ENCODE data around the gene CMSS1. TPM values are rescaled to one million over a fixed set of nuclear protein-coding genes. Genes with fewer than 3 reads are reported as not detected.

CMSS1 gene
- total and polyA plus RNA-seq, 2 of the 13 experiments (the other 11 are each of a cell fraction or from before 2014, with no cell fraction given): 6.4 to 48.7 TPM

- TF ChIP-seq ZNF503 (CRISPR knock-in tag; IDR thresholded peaks at IDR 0.05) (no peak; the same call in 1 of the 2 replicates), ZNF563 (CRISPR knock-in tag; IDR thresholded peaks at IDR 0.05) (peak; percentile 63; the same call in 1 of the 2 replicates), ZNF580 (CRISPR knock-in tag; IDR thresholded peaks at IDR 0.05; ENCODE audit: borderline replicate concordance, low read depth) (peak; percentile 78; the same call in 1 of the 2 replicates), ZBTB7B (CRISPR knock-in tag; IDR thresholded peaks at IDR 0.05) (no peak), PRDM15 (CRISPR knock-in tag; IDR thresholded peaks at IDR 0.05) (no peak), WIZ (CRISPR knock-in tag; IDR thresholded peaks at IDR 0.05) (no peak), ZNF7 (CRISPR knock-in tag; IDR thresholded peaks at IDR 0.05) (no peak), MXI1 (IDR thresholded peaks at IDR 0.05; ENCODE audit: borderline replicate concordance, low read depth, low read length) (peak; percentile 87; the same call in 2 of the 3 replicates), ZNF207 (IDR thresholded peaks at IDR 0.05; ENCODE audit: borderline replicate concordance) (no peak), DPF2 (CRISPR knock-in tag; IDR thresholded peaks at IDR 0.05; ENCODE audit: borderline replicate concordance, low read depth) (no peak), ZNF574 (CRISPR knock-in tag; IDR thresholded peaks at IDR 0.05) (peak; percentile 74), GTF3A (CRISPR knock-in tag; conservative IDR thresholded peaks at IDR 0.05) (no peak), SP2 (CRISPR knock-in tag; IDR thresholded peaks at IDR 0.05) (no peak; the same call in 1 of the 2 replicates), SSRP1 (CRISPR knock-in tag; IDR thresholded peaks at IDR 0.05) (no peak), ZNF512B (CRISPR knock-in tag; IDR thresholded peaks at IDR 0.05; ENCODE audit: borderline replicate concordance) (no peak), ZNF124 (CRISPR knock-in tag; IDR thresholded peaks at IDR 0.05) (no peak)
These were observed at the start of gene CMSS1 (continued) for GRCh38 chr3:99817437-99818240.

Data from HepG2 (cell line).